ENCODE measurements around the gene ARHGAP25.

ARHGAP25 gene

DNA sequence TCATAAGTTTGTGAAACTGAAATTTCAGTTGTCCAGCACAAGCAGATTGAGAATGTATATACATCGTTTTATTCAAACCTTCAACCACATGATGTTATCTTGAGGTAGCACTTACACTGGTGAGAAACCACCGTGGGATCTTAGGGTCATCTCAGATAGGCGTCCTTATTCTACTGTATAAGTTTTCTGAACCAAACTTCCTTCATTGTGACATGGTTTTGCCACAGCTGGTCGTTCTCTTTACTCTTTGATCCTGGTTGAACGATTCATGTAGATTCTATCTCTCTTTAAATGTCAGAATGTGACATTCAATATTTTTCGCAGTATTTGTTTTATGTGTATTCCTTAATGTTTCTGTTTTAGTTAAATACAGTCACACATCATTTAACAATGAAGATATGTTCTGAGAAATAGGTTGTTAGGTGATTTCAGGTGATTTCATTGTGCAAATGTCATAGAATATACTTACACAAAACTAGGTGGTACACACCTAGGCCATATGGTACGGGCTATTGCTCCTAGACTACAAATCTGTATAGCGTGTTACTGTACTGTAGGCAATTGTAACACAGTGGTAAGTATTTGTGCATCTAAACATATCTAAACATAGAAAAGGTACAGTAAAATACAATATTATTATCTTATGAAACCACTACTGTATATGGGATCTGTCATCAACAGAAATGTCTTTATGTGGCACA is 17.9 kb upstream of the ARHGAP25 start:
- no peak overlapping the region for H3K27ac ChIP-seq
- ChIA-PET POLR2A (ENCODE audit: low non-redundant PET) (no interaction called here), CTCF (interaction anchor here (0.7 to 1.4 kb wide), 2 partner anchors 121 to 229 kb away, joined by 5 to 6 read pairs; no protein-coding TSS in a partner anchor)
- TF ChIP-seq, protein P1, sequence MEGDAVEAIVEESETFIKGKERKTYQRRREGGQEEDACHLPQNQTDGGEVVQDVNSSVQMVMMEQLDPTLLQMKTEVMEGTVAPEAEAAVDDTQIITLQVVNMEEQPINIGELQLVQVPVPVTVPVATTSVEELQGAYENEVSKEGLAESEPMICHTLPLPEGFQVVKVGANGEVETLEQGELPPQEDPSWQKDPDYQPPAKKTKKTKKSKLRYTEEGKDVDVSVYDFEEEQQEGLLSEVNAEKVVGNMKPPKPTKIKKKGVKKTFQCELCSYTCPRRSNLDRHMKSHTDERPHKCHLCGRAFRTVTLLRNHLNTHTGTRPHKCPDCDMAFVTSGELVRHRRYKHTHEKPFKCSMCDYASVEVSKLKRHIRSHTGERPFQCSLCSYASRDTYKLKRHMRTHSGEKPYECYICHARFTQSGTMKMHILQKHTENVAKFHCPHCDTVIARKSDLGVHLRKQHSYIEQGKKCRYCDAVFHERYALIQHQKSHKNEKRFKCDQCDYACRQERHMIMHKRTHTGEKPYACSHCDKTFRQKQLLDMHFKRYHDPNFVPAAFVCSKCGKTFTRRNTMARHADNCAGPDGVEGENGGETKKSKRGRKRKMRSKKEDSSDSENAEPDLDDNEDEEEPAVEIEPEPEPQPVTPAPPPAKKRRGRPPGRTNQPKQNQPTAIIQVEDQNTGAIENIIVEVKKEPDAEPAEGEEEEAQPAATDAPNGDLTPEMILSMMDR (conservative IDR thresholded peaks at IDR 0.05; ENCODE audit: low read depth), result no peak
- no peak for DNase-seq (ENCODE audit: low spot score)

DNA sequence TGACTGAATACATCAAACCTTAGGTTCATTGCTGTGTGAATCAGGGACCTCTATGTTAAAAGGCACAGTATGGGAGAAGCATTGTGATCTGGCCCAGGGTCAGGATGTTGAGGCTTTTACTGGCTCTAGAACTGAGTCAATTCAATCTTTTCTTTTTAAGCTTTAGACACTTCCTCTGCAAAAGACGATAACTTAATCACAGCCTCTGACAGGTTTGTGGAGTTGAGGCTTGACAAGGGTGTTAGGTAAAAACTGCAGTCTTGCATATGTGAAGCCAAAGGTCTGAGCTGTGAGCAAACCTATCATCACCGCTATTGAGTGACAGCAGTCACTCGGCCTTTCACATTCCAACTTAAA is 17.3 kb upstream of the ARHGAP25 start:
- POLR2A ChIA-PET (ENCODE audit: low non-redundant PET), result no interaction called here
- no peak overlapping the region for H3K27ac ChIP-seq

GRCh38 chr2:68719912-68720311 is 14.7 kb upstream of the ARHGAP25 start:
- H3K27ac ChIP-seq, result no peak overlapping the region
- ChIA-PET POLR2A (ENCODE audit: low non-redundant PET) (no interaction called here), CTCF (no interaction called here)
- DNase-seq (ENCODE audit: low spot score), result no peak
- TF ChIP-seq, protein P1 (conservative IDR thresholded peaks at IDR 0.05; ENCODE audit: low read depth), result no peak

More for the DNA sequence above, 17.3 kb upstream of the ARHGAP25 start:
- no peak for DNase-seq (ENCODE audit: low spot score)
- TF ChIP-seq, protein P1 (conservative IDR thresholded peaks at IDR 0.05; ENCODE audit: low read depth), result no peak
- CTCF ChIA-PET, result interaction anchor here (0.7 kb wide), 1 partner anchor 122 kb away, joined by 5 read pairs; no protein-coding TSS in a partner anchor

- ChIA-PET CTCF (interaction anchor here (0.6 to 1.4 kb wide), 3 partner anchors 205 to 264 kb away, joined by 3 to 4 read pairs (median 4); no protein-coding TSS in a partner anchor), POLR2A (ENCODE audit: low non-redundant PET) (no interaction called here)
- H3K27ac ChIP-seq, result no peak overlapping the region
- DNase-seq (ENCODE audit: low spot score), result no peak
- TF ChIP-seq, protein P1 (conservative IDR thresholded peaks at IDR 0.05; ENCODE audit: low read depth), result no peak
Measured at GRCh38 chr2:68720665-68721064, 13.9 kb upstream of the ARHGAP25 start.

DNA sequence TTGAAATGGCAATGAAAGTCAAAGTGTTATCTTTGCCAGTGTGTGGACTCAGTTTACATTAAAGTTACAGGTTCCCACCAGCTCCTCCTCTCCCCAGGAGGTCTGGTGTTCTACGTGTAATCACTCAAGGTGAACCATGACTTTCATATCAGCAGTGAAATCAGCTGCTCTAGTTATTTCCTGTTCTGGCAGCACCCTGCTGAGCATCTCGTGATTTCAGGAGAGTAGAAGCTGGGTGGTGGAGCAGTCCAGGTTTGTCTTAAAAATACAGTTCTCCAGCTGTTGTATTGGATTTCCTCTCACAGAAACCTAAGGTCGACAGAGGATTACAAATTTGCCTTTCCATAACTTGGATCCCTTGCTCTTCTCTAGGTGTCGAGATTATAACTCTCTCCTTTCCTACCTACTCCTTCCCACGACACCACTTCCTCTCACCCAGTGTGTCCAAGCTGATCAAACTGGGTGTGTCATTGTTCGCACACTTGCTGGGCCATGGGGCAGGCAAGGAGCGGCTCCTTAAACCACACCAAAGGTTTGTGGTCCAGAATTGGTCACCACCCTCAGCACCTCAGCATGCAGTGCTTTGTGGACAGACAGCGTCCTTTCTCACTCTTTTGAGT is 13.0 kb upstream of the ARHGAP25 start:
- H3K27ac ChIP-seq, result no peak overlapping the region
- POLR2A ChIA-PET (ENCODE audit: low non-redundant PET), result no interaction called here
- DNase-seq (ENCODE audit: low spot score), result no peak
- TF ChIP-seq, protein P1 (conservative IDR thresholded peaks at IDR 0.05; ENCODE audit: low read depth), result no peak
- CTCF ChIA-PET, result interaction anchor here (0.7 to 1.4 kb wide), 2 partner anchors 100 to 258 kb away, joined by 3 to 4 read pairs; no protein-coding TSS in a partner anchor

- ChIA-PET CTCF (interaction anchor here (0.6 kb wide), 2 partner anchors 76 to 222 kb away, joined by 3 to 4 read pairs; no protein-coding TSS in a partner anchor), POLR2A (ENCODE audit: low non-redundant PET) (no interaction called here)
- no peak overlapping the region for H3K27ac ChIP-seq
- TF ChIP-seq, protein P1 (conservative IDR thresholded peaks at IDR 0.05; ENCODE audit: low read depth), result no peak
- DNase-seq (ENCODE audit: low spot score), result no peak
Measured at GRCh38 chr2:68722712-68723111, 11.9 kb upstream of the ARHGAP25 start.
